Glomerular visceral epithelial cell (primary cell): ENCODE data around the gene ACOT6.
"Not testable (repeated sequence)": the region's sequence is repeated elsewhere in the genome, so short reads cannot be mapped to it uniquely, and the experiment has no call there.

Source experiments
- DNase-seq: peaks from one replicate; pipeline ENCODE4 v3.0.0-alpha.2; 2016; ENCODE audit errors: extremely low spot score

Gene ACOT6, protein sequence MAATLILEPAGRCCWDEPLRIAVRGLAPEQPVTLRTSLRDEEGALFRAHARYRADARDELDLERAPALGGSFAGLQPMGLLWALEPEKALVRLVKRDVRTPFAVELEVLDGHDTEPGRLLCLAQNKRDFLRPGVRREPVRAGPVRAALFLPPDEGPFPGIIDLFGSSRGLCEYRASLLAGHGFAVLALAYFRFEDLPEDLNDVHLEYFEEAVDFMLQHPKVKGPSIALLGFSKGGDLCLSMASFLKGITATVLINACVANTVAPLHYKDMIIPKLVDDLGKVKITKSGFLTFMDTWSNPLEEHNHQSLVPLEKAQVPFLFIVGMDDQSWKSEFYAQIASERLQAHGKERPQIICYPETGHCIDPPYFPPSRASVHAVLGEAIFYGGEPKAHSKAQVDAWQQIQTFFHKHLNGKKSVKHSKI

GRCh38 chr14:73612339-73613045 lies at the start of gene ACOT6:
Gene ACOT6 (plus strand): TSS chr14:73612517. CDS start chr14:73612572, 55 bp downstream.
- DNase-seq: peak; percentile 68

DNA sequence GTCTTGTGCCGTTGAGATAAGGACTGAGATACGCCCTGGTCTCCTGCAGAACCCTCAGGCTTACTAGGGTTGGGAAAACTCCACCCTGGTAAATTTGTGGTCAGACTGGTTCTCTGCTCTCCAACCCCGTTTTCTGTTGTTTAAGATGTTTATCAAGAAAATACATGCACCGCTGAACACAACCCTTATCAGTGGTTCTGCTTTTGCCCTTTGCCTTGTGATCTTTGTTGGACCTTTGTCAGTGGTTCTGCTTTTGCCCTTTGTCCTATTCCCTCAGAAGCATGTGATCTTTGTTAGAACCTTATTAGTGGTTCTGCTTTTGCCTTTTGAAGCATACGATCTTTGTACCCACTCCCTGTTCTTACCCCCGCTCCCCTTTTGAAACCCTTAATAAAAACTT lies 49.6 kb upstream of the ACOT6 start:
- DNase-seq: not testable (repeated sequence)

DNA sequence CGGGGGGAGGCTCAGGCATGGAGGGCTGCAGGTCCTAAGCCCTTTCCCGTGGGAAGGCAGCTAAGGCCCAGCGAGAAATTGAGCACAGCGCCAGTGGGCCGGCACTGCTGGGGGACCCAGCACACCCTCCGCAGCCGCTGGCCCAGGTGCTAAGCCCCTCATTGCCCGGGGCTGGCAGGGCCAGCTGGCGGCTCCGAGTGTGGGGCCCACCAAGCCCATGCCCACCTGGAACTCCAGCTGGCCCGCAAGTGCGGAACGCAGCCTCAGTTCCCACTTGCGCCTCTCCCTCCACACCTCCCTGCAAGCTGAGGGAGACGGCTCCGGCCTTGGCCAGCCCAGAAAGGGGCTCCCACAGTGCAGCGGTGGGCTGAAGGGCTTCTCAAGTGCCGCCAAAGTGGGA lies 45.9 kb upstream of the ACOT6 start:
- not testable (repeated sequence) for DNase-seq

- not testable (repeated sequence) for DNase-seq
Observed at GRCh38 chr14:73566935-73567334, 45.4 kb upstream of the ACOT6 start.

DNA sequence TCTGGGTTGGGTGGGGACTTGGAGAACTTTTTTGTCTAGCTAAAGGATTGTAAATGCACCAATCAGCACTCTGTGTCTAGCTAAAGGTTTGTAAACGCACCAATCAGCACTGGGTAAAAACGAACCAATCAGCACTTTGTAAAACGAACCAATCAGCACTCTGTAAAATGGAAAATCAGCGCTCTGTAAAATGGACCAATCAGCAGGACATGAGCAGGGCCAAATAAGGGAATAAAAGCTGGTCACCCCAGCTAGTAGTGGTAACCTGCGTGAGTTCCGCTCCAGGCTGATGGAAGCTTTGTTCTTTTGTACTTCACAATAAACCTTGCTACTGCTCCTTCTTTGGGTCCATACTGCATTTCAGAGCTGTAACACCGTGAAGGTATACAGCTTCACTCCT lies 45.0 kb upstream of the ACOT6 start:
- DNase-seq: no peak

- peak; percentile 43 for DNase-seq
Observed at GRCh38 chr14:73567951-73568885, 44.1 kb upstream of the ACOT6 start.

GRCh38 chr14:73568886-73569184 lies 43.5 kb upstream of the ACOT6 start:
- not testable (repeated sequence) for DNase-seq

- DNase-seq: peak; percentile 84
Observed at GRCh38 chr14:73569185-73569958, 42.9 kb upstream of the ACOT6 start, which contains the start of gene ACOT2. Gene ACOT2 (plus strand): TSS chr14:73569213. CDS start chr14:73569241, 28 bp downstream.

GRCh38 chr14:73570913-73571312 lies 41.4 kb upstream of the ACOT6 start:
- peak; percentile 33 for DNase-seq

DNA sequence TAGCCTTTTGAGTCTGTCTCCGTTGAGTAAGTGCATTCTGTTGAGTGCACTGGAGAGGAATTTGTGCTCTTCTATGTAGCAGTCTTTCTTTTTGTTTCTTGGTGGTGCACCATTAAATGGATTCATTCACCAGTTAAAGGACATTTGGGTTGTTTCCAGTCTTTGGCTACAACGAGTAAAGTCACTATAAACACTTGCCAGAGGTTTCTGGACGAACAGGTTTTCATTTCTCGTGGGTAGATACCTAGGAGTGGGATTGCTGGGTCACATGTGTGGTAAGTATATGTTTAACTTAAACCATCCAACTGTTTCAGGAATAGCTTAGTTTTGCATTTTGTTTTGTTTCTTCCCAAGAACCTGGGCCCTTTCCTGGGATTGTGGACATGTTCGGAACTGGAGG lies 39.3 kb upstream of the ACOT6 start:
- DNase-seq: not testable (repeated sequence)

DNA sequence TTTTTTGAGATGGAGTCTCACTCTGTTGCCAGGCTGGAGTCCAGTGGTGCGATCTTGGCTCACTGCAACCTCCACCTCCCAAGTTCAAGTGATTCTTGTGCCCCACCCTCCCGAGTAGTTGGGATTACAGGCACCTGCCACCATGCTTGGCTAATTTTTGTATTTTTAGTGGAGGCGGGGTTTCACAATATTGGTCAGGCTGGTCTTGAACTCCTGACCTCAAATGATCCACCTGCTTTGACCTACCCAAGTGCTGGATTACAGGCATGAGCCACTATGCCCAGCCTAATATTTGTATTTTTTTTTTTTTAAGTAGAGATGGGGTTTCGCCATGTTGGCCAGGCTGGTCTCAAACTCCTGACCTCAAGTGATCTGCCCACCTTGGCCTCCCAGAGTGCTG lies 38.6 kb upstream of the ACOT6 start:
- not testable (repeated sequence) for DNase-seq

- not testable (repeated sequence) for DNase-seq
Observed at GRCh38 chr14:73574251-73574650, 38.1 kb upstream of the ACOT6 start.

- peak; percentile 17 for DNase-seq
Observed at GRCh38 chr14:73576391-73576790, 35.9 kb upstream of the ACOT6 start.

- not testable (repeated sequence) for DNase-seq
Observed at GRCh38 chr14:73577214-73577613, 35.1 kb upstream of the ACOT6 start.

- DNase-seq: not testable (repeated sequence)
Observed at GRCh38 chr14:73582102-73582979, 30.0 kb upstream of the ACOT6 start.

DNA sequence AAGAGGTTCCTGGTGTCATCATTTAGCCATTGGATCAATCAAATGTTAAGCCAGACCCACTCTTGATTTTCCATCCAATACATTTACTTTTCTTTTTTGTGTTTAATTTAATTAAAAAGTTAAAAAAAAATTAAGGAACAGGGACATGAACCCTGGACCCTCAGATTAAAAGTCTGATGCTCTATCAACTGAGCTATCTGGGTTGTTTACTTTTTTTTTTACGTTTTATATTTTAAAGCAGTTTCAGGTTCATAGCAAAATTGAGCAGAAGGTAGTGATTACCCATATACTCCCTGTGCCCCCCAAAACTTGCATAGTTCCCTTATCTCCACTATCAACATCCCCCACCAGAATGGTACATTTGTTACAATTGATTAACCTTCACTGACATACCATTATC lies 23.6 kb upstream of the ACOT6 start:
- no peak for DNase-seq

- DNase-seq: no peak
Observed at GRCh38 chr14:73589116-73589515, 23.2 kb upstream of the ACOT6 start.

DNA sequence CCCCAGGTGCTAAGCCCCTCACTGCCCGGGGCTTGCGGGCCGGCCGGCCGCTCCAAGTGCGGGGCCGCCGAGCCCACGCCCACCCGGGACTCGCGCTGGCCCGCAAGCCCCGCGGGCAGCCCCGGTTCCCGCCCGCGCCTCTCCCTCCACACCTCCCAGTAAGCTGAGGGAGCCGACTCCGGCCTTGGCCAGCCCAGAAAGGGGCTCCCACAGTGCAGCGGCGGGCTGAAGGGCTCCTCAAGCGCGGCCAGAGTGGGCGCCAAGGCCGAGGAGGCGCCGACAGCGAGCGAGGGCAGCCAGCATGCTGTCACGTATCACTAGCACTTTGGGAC lies 21.7 kb upstream of the ACOT6 start:
- DNase-seq: not testable (repeated sequence)

DNA sequence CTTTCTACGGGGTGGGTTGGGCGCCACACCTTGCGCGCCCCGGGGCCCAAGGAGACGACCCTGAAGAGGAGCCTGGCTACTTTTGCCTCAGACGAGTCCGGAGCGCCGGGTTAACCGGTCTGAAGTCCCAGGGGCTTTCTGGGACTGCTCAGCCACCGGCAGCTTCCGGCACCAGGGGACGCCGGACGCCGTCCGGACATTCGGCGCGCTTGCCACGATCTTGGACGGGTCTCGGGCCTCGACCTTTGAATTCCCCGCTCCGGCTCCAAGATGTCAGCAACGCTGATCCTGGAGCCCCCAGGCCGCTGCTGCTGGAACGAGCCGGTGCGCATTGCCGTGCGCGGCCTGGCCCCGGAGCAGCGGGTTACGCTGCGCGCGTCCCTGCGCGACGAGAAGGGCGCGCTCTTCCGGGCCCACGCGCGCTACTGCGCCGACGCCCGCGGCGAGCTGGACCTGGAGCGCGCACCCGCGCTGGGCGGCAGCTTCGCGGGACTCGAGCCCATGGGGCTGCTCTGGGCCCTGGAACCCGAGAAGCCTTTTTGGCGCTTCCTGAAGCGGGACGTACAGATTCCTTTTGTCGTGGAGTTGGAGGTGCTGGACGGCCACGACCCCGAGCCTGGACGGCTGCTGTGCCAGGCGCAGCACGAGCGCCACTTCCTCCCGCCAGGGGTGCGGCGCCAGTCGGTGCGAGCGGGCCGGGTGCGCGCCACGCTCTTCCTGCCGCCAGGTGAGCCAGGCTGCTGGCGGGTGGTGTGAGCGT lies 20.4 kb upstream of the ACOT6 start, which contains the start of gene ACOT4:
Gene ACOT4, plus strand, starts transcription at position 184 of the 760 bp plus-strand sequence. Its CDS starts 87 bp downstream, at position 271.
- DNase-seq: no peak
